ENCODE results near the gene DACH1. TPM values are rescaled to one million over a fixed set of nuclear protein-coding genes. Genes with fewer than 3 reads are reported as not detected.

DACH1 gene
- total RNA-seq, 1 donor from 2014 or later = not detected

GRCh38 chr13:71483733-71484132 lies 383.3 kb downstream of the DACH1 start:
- DNase-seq = no peak
- H3K27ac Mint-ChIP-seq = no peak overlapping the region
- no peaks in the 10 kb centered on the region for H3K36me3 Mint-ChIP-seq (ENCODE audit: low read depth)
- no peaks in the 10 kb centered on the region for H3K9me3 Mint-ChIP-seq
- no peaks in the 10 kb centered on the region for H3K4me1 Mint-ChIP-seq
- no peaks in the 10 kb centered on the region for H3K27me3 Mint-ChIP-seq
- intact Hi-C loops (cut with micrococcal nuclease) = no loop called here
- no peak overlapping the region for H3K4me3 Mint-ChIP-seq

GRCh38 chr13:71481501-71481900 lies 385.5 kb downstream of the DACH1 start:
- no peaks in the 10 kb centered on the region for H3K27me3 Mint-ChIP-seq
- H3K4me1 Mint-ChIP-seq = no peaks in the 10 kb centered on the region
- H3K9me3 Mint-ChIP-seq = no peaks in the 10 kb centered on the region
- intact Hi-C loops (cut with micrococcal nuclease) = no loop called here
- DNase-seq = no peak
- no peak overlapping the region for H3K4me3 Mint-ChIP-seq
- no peak overlapping the region for H3K27ac Mint-ChIP-seq
- no peaks in the 10 kb centered on the region for H3K36me3 Mint-ChIP-seq (ENCODE audit: low read depth)

GRCh38 chr13:71481046-71481445 lies 386.0 kb downstream of the DACH1 start:
- no peak overlapping the region for H3K4me3 Mint-ChIP-seq
- H3K9me3 Mint-ChIP-seq = no peaks in the 10 kb centered on the region
- no peak for DNase-seq
- no peaks in the 10 kb centered on the region for H3K27me3 Mint-ChIP-seq
- no peaks in the 10 kb centered on the region for H3K36me3 Mint-ChIP-seq (ENCODE audit: low read depth)
- no peak overlapping the region for H3K27ac Mint-ChIP-seq
- no peaks in the 10 kb centered on the region for H3K4me1 Mint-ChIP-seq
- intact Hi-C loops (cut with micrococcal nuclease) = no loop called here

- H3K27me3 Mint-ChIP-seq = no peaks in the 10 kb centered on the region
- no peak overlapping the region for H3K27ac Mint-ChIP-seq
- no peak overlapping the region for H3K4me3 Mint-ChIP-seq
- H3K9me3 Mint-ChIP-seq = no peaks in the 10 kb centered on the region
- H3K4me1 Mint-ChIP-seq = no peaks in the 10 kb centered on the region
- intact Hi-C loops (cut with micrococcal nuclease) = no loop called here
- DNase-seq = no peak
- H3K36me3 Mint-ChIP-seq (ENCODE audit: low read depth) = no peaks in the 10 kb centered on the region
These were observed 389.3 kb downstream of the DACH1 start for GRCh38 chr13:71477735-71478134.

GRCh38 chr13:71474936-71475335 lies 392.1 kb downstream of the DACH1 start:
- H3K27me3 Mint-ChIP-seq = no peaks in the 10 kb centered on the region
- no peaks in the 10 kb centered on the region for H3K9me3 Mint-ChIP-seq
- intact Hi-C loops (cut with micrococcal nuclease) = no loop called here
- H3K36me3 Mint-ChIP-seq (ENCODE audit: low read depth) = no peaks in the 10 kb centered on the region
- DNase-seq = no peak
- H3K27ac Mint-ChIP-seq = no peak overlapping the region
- H3K4me1 Mint-ChIP-seq = no peaks in the 10 kb centered on the region
- no peak overlapping the region for H3K4me3 Mint-ChIP-seq

GRCh38 chr13:71469626-71470025 lies 397.4 kb downstream of the DACH1 start:
- Mint-ChIP-seq H3K27me3 (no peaks in the 10 kb centered on the region), H3K9me3 (no peaks in the 10 kb centered on the region), H3K4me3 (no peak overlapping the region), H3K4me1 (no peaks in the 10 kb centered on the region), H3K36me3 (ENCODE audit: low read depth) (no peaks in the 10 kb centered on the region), H3K27ac (no peak overlapping the region)
- intact Hi-C loops (cut with micrococcal nuclease) = no loop called here
- DNase-seq = no peak

- no peak for DNase-seq
- Mint-ChIP-seq H3K4me3 (no peak overlapping the region), H3K27ac (no peak overlapping the region), H3K4me1 (no peaks in the 10 kb centered on the region), H3K36me3 (ENCODE audit: low read depth) (no peaks in the 10 kb centered on the region), H3K27me3 (no peaks in the 10 kb centered on the region), H3K9me3 (no peaks in the 10 kb centered on the region)
- intact Hi-C loops (cut with micrococcal nuclease) = no loop called here
These were observed 402.3 kb downstream of the DACH1 start for GRCh38 chr13:71464686-71465085.

- H3K27ac Mint-ChIP-seq = no peak overlapping the region
- H3K36me3 Mint-ChIP-seq (ENCODE audit: low read depth) = no peaks in the 10 kb centered on the region
- no peaks in the 10 kb centered on the region for H3K9me3 Mint-ChIP-seq
- intact Hi-C loops (cut with micrococcal nuclease) = no loop called here
- DNase-seq = no peak
- H3K4me1 Mint-ChIP-seq = no peaks in the 10 kb centered on the region
- no peaks in the 10 kb centered on the region for H3K27me3 Mint-ChIP-seq
- H3K4me3 Mint-ChIP-seq = no peak overlapping the region
These were observed 405.1 kb downstream of the DACH1 start for GRCh38 chr13:71461892-71462291.

GRCh38 chr13:71460211-71460610 lies 406.8 kb downstream of the DACH1 start:
- Mint-ChIP-seq H3K4me1 (no peaks in the 10 kb centered on the region), H3K27ac (no peak overlapping the region), H3K36me3 (ENCODE audit: low read depth) (no peaks in the 10 kb centered on the region), H3K27me3 (no peaks in the 10 kb centered on the region), H3K9me3 (no peaks in the 10 kb centered on the region), H3K4me3 (no peak overlapping the region)
- intact Hi-C loops (cut with micrococcal nuclease) = no loop called here
- DNase-seq = no peak

GRCh38 chr13:71459708-71460107 lies 407.3 kb downstream of the DACH1 start:
- intact Hi-C loops (cut with micrococcal nuclease) = no loop called here
- H3K27ac Mint-ChIP-seq = no peak overlapping the region
- H3K27me3 Mint-ChIP-seq = no peaks in the 10 kb centered on the region

GRCh38 chr13:71457645-71458044 lies 409.4 kb downstream of the DACH1 start:
- no peaks in the 10 kb centered on the region for H3K4me1 Mint-ChIP-seq
- no peaks in the 10 kb centered on the region for H3K27me3 Mint-ChIP-seq
- intact Hi-C loops (cut with micrococcal nuclease) = no loop called here
- H3K9me3 Mint-ChIP-seq = no peaks in the 10 kb centered on the region
- H3K27ac Mint-ChIP-seq = no peak overlapping the region
- H3K36me3 Mint-ChIP-seq (ENCODE audit: low read depth) = no peaks in the 10 kb centered on the region
- no peak overlapping the region for H3K4me3 Mint-ChIP-seq
- DNase-seq = no peak

More at GRCh38 chr13:71459708-71460107, 407.3 kb downstream of the DACH1 start:
- Mint-ChIP-seq H3K4me1 (no peaks in the 10 kb centered on the region), H3K36me3 (ENCODE audit: low read depth) (no peaks in the 10 kb centered on the region), H3K4me3 (no peak overlapping the region), H3K9me3 (no peaks in the 10 kb centered on the region)
- DNase-seq = no peak

GRCh38 chr13:71456136-71456535 lies 410.9 kb downstream of the DACH1 start:
- no peak overlapping the region for H3K4me3 Mint-ChIP-seq
- H3K27me3 Mint-ChIP-seq = no peaks in the 10 kb centered on the region
- H3K4me1 Mint-ChIP-seq = no peaks in the 10 kb centered on the region
- intact Hi-C loops (cut with micrococcal nuclease) = no loop called here
- DNase-seq = no peak
- no peaks in the 10 kb centered on the region for H3K36me3 Mint-ChIP-seq (ENCODE audit: low read depth)
- H3K9me3 Mint-ChIP-seq = no peaks in the 10 kb centered on the region
- no peak overlapping the region for H3K27ac Mint-ChIP-seq

- Mint-ChIP-seq H3K27me3 (no peaks in the 10 kb centered on the region), H3K4me1 (no peaks in the 10 kb centered on the region), H3K36me3 (ENCODE audit: low read depth) (no peaks in the 10 kb centered on the region), H3K27ac (no peak overlapping the region), H3K9me3 (no peaks in the 10 kb centered on the region), H3K4me3 (no peak overlapping the region)
- intact Hi-C loops (cut with micrococcal nuclease) = no loop called here
- DNase-seq = no peak
These were observed 412.5 kb downstream of the DACH1 start for GRCh38 chr13:71454509-71454908.

- Mint-ChIP-seq H3K4me1 (no peaks in the 10 kb centered on the region), H3K27ac (no peak overlapping the region), H3K9me3 (no peaks in the 10 kb centered on the region), H3K27me3 (no peaks in the 10 kb centered on the region), H3K36me3 (ENCODE audit: low read depth) (no peaks in the 10 kb centered on the region), H3K4me3 (no peak overlapping the region)
- no peak for DNase-seq
- intact Hi-C loops (cut with micrococcal nuclease) = no loop called here
These were observed 418.8 kb downstream of the DACH1 start for GRCh38 chr13:71448080-71448630.

- intact Hi-C loops (cut with micrococcal nuclease) = no loop called here
- H3K36me3 Mint-ChIP-seq (ENCODE audit: low read depth) = no peaks in the 10 kb centered on the region
- H3K9me3 Mint-ChIP-seq = no peaks in the 10 kb centered on the region
- H3K4me1 Mint-ChIP-seq = no peaks in the 10 kb centered on the region
- H3K4me3 Mint-ChIP-seq = no peak overlapping the region
- no peaks in the 10 kb centered on the region for H3K27me3 Mint-ChIP-seq
- no peak overlapping the region for H3K27ac Mint-ChIP-seq
- no peak for DNase-seq
These were observed 429.3 kb downstream of the DACH1 start for GRCh38 chr13:71437704-71438103.

Measured in activated CD4-positive, alpha-beta T cell treated with anti-CD3 and anti-CD28 coated beads, Interleukin-2, amount 10 ng/mL, durations not matched to agents 24 days and 14 days (primary cell).